ENCODE results near the gene ATP11B.

ATP11B gene

GRCh38 chr3:182792901-182793662 lies at the start of gene ATP11B:
TSS of gene ATP11B (plus strand) at chr3:182793504. CDS start at chr3:182793760, 256 bp downstream.
- TF ChIP-seq, protein P1, sequence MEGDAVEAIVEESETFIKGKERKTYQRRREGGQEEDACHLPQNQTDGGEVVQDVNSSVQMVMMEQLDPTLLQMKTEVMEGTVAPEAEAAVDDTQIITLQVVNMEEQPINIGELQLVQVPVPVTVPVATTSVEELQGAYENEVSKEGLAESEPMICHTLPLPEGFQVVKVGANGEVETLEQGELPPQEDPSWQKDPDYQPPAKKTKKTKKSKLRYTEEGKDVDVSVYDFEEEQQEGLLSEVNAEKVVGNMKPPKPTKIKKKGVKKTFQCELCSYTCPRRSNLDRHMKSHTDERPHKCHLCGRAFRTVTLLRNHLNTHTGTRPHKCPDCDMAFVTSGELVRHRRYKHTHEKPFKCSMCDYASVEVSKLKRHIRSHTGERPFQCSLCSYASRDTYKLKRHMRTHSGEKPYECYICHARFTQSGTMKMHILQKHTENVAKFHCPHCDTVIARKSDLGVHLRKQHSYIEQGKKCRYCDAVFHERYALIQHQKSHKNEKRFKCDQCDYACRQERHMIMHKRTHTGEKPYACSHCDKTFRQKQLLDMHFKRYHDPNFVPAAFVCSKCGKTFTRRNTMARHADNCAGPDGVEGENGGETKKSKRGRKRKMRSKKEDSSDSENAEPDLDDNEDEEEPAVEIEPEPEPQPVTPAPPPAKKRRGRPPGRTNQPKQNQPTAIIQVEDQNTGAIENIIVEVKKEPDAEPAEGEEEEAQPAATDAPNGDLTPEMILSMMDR (conservative IDR thresholded peaks at IDR 0.05; ENCODE audit: low read depth): no peak
- peak within 1 kb of the TSS; percentile 87 for H3K27ac ChIP-seq
- POLR2A ChIA-PET (ENCODE audit: low non-redundant PET): interaction anchor here (0.6 to 0.7 kb wide), 2 partner anchors 73 to 320 kb away, joined by 3 to 5 read pairs; no protein-coding TSS in a partner anchor
- DNase-seq (ENCODE audit: low spot score): peak; percentile 86
- CTCF ChIA-PET: interaction anchor here (1.2 kb wide), 1 partner anchor 79 kb away, joined by 3 read pairs; no protein-coding TSS in a partner anchor

DNA sequence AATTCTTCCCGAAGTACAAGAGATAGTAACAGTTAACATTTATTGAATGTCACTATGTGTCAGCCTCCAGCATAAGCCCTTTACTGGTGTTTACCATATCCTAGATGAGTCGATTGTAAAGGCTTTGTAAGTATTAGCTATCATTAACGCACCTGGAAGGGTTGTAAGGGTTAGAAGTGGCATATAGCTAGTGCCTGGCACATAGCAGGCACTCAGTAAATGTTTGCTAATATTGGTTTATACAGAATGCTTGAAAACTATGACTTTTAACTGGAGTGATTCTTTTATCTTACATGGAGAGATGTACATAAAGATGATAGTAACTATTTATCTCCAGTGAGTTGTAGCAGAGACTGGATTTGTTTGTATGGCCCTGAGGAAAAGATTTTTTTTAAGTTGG lies 46.3 kb upstream of the ATP11B start:
- ChIA-PET CTCF (interaction anchor here (1.0 kb wide), 1 partner anchor 33 kb away, joined by 3 read pairs; no protein-coding TSS in a partner anchor), POLR2A (ENCODE audit: low non-redundant PET) (no interaction called here)
- no peak overlapping the region for H3K27ac ChIP-seq
- no peak for DNase-seq (ENCODE audit: low spot score)
- TF ChIP-seq, protein P1 (conservative IDR thresholded peaks at IDR 0.05; ENCODE audit: low read depth): no peak

- CTCF ChIA-PET: no interaction called here
- no peak for DNase-seq (ENCODE audit: low spot score)
- H3K27ac ChIP-seq: no peak overlapping the region
- POLR2A ChIA-PET (ENCODE audit: low non-redundant PET): no interaction called here
- TF ChIP-seq, protein P1 (conservative IDR thresholded peaks at IDR 0.05; ENCODE audit: low read depth): no peak
These were observed 38.0 kb upstream of the ATP11B start for GRCh38 chr3:182755308-182755707.

- TF ChIP-seq, protein P1 (conservative IDR thresholded peaks at IDR 0.05; ENCODE audit: low read depth): no peak
- CTCF ChIA-PET: no interaction called here
- POLR2A ChIA-PET (ENCODE audit: low non-redundant PET): no interaction called here
These were observed 37.6 kb upstream of the ATP11B start for GRCh38 chr3:182755712-182756111.

DNA sequence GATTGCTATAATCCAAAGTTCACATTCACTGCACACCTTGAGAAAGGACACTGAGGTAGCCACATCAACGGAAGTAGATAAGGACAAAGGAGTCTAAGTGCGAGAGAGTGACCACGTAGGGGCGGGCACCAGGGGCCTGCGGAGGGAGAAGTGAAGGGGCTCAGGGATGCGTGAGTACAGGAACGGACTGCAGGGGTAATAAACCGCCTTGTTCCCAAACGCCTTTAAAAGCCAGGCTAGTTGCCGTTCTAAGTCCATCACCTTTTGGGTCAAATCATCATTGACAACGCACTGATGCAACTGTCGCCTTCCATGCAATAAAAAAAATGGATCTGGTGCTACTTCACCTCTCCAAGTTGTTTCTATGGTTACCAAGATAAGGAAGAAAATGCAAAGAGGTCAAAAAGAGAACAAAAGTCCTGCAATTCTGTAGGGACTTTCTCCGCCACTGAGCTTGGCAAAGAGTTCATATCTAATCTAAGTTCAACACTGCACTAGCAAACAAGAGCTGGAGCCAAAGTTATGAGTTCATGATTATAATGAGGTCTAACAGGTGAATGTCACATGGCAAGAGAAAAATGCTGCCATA lies 32.6 kb upstream of the ATP11B start:
- ChIA-PET CTCF (interaction anchor here (0.6 kb wide), 1 partner anchor 1163 kb away, joined by 6 read pairs; no protein-coding TSS in a partner anchor), POLR2A (ENCODE audit: low non-redundant PET) (no interaction called here)
- TF ChIP-seq, protein P1 (conservative IDR thresholded peaks at IDR 0.05; ENCODE audit: low read depth): no peak
- no peak for DNase-seq (ENCODE audit: low spot score)
- no peak overlapping the region for H3K27ac ChIP-seq

More at GRCh38 chr3:182755712-182756111, 37.6 kb upstream of the ATP11B start:
- no peak overlapping the region for H3K27ac ChIP-seq
- DNase-seq (ENCODE audit: low spot score): no peak

DNA sequence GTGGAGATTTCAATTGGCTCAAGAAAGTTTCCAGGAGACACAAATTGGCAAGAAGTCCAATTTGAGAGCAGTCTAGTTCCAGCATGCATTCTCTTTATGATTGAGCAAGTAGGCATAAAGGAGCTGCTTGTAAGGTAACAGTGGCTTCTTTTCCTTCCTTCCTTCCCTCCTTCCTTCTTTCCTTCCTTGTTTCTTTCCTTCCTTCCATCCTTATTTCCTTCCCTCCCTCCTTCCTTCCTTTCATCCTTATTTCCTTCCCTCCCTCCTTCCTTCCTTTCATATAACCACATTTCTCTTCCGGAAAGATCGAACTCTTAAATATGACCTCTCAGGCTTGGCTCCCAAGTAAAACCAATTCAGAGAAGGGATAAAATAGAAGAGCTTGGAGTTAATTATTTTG lies 29.4 kb upstream of the ATP11B start:
- no peak overlapping the region for H3K27ac ChIP-seq
- TF ChIP-seq, protein P1 (conservative IDR thresholded peaks at IDR 0.05; ENCODE audit: low read depth): no peak
- ChIA-PET CTCF (no interaction called here), POLR2A (ENCODE audit: low non-redundant PET) (no interaction called here)
- no peak for DNase-seq (ENCODE audit: low spot score)
